Measurements from ENCODE around the gene C20orf204. TPM values are rescaled to one million over a fixed set of nuclear protein-coding genes. Genes with fewer than 3 reads are reported as not detected.

Gene C20orf204
- total and polyA plus RNA-seq, 2 of the 8 experiments (the other 6 are each of a cell fraction or from before 2014, with no cell fraction given): 0.39 to 0.52 TPM

GRCh38 chr20:64083804-64084684, 48.1 kb downstream of the C20orf204 start, which contains the start of gene LKAAEAR1 (continued):
- peak in 1 of 2 experiments; percentile 23; a peak in 1 of 3 replicates for TF ChIP-seq EP300 (IDR thresholded peaks at IDR 0.05; ENCODE audit: borderline replicate concordance in 1 of 2, low read depth in 2 of 2, low read length in 2 of 2)
- no peak for TF ChIP-seq TBP (IDR thresholded peaks at IDR 0.05; ENCODE audit: low read depth, low read length)
- TF ChIP-seq E2F6 (IDR thresholded peaks at IDR 0.05): peak; percentile 61
